ENCODE results near the gene NXPE4.
"Not testable (repeated sequence)": the region's sequence is repeated elsewhere in the genome, so short reads cannot be mapped to it uniquely, and the experiment has no call there.

The NXPE4 gene

GRCh38 chr11:114595571-114595970 is at the start of gene NXPE4:
Gene NXPE4 (minus strand): TSS chr11:114595786. CDS start chr11:114594759, 1,027 bp downstream.
- no peak for DNase-seq (ENCODE audit: low spot score)

- not testable (repeated sequence) for DNase-seq (ENCODE audit: low spot score)
These were observed 43.9 kb upstream of the NXPE4 start for GRCh38 chr11:114639440-114639839.

GRCh38 chr11:114631445-114631965 is 35.9 kb upstream of the NXPE4 start:
- DNase-seq (ENCODE audit: low spot score), result not testable (repeated sequence)

- DNase-seq (ENCODE audit: low spot score), result no peak
These were observed 29.7 kb upstream of the NXPE4 start for GRCh38 chr11:114625294-114625693.

GRCh38 chr11:114624455-114625207 is 29.0 kb upstream of the NXPE4 start:
- DNase-seq (ENCODE audit: low spot score), result no peak

GRCh38 chr11:114623720-114624119 is 28.1 kb upstream of the NXPE4 start:
- DNase-seq (ENCODE audit: low spot score), result no peak

GRCh38 chr11:114622858-114623257 is 27.3 kb upstream of the NXPE4 start:
- DNase-seq (ENCODE audit: low spot score), result no peak

GRCh38 chr11:114621950-114622809 is 26.6 kb upstream of the NXPE4 start:
- DNase-seq (ENCODE audit: low spot score), result no peak

- DNase-seq (ENCODE audit: low spot score), result no peak
These were observed 25.5 kb upstream of the NXPE4 start for GRCh38 chr11:114621072-114621471.

GRCh38 chr11:114619659-114620173 is 24.1 kb upstream of the NXPE4 start:
- no peak for DNase-seq (ENCODE audit: low spot score)

- no peak for DNase-seq (ENCODE audit: low spot score)
These were observed 22.6 kb upstream of the NXPE4 start for GRCh38 chr11:114618139-114618538.

- no peak for DNase-seq (ENCODE audit: low spot score)
These were observed 21.9 kb upstream of the NXPE4 start for GRCh38 chr11:114617157-114618124.

GRCh38 chr11:114616516-114616915 is 20.9 kb upstream of the NXPE4 start:
- DNase-seq (ENCODE audit: low spot score), result no peak

GRCh38 chr11:114615448-114616361 is 20.1 kb upstream of the NXPE4 start:
- no peak for DNase-seq (ENCODE audit: low spot score)

GRCh38 chr11:114614127-114614720 is 18.6 kb upstream of the NXPE4 start:
- DNase-seq (ENCODE audit: low spot score), result no peak

- not testable (repeated sequence) for DNase-seq (ENCODE audit: low spot score)
These were observed 17.5 kb upstream of the NXPE4 start for GRCh38 chr11:114613094-114613493.

GRCh38 chr11:114612686-114613085 is 17.1 kb upstream of the NXPE4 start:
- no peak for DNase-seq (ENCODE audit: low spot score)

- not testable (repeated sequence) for DNase-seq (ENCODE audit: low spot score)
These were observed 16.6 kb upstream of the NXPE4 start for GRCh38 chr11:114612199-114612598.

- DNase-seq (ENCODE audit: low spot score), result no peak
These were observed 15.7 kb upstream of the NXPE4 start for GRCh38 chr11:114610984-114611944.
